Esophagus muscularis mucosa (tissue), 4 donors: ENCODE measurements around the gene NHSL1. TPM values are rescaled to one million over a fixed set of nuclear protein-coding genes. Genes with fewer than 3 reads are reported as not detected.

Experiments used
- DNase-seq: peaks from one replicate; pipeline ENCODE4 v3.0.0-alpha.2; 2017; ENCODE audit errors: extremely low spot score
- H3K27ac ChIP-seq, 4 donors: fragments of 200-600 bp; sonication (generic); replicated peaks in 1 of 4; 1 replicate in 3 of 4; 2 replicates in 1 of 4; pipeline ENCODE4 v1.5.1; 2016 to 2019; ENCODE audit warnings: mild to moderate bottlenecking in 1 of 4
- H3K27me3 ChIP-seq, 4 donors: fragments of 200-600 bp; sonication (generic); one replicate each; pipeline versions ENCODE4 v1.5.1 to v1.6.0; 2016 to 2019
- H3K36me3 ChIP-seq, 4 donors: fragments of 200-600 bp; sonication (generic); one replicate each; pipeline ENCODE4 v1.5.1; 2016 to 2019
- H3K4me1 ChIP-seq, 4 donors: fragments of 200-600 bp; sonication (generic); one replicate each; pipeline ENCODE4 v1.5.1; 2016 to 2019
- H3K4me3 ChIP-seq, 4 donors: fragments of 200-600 bp; sonication (generic); 1 replicate in 2 of 4; 2 replicates in 2 of 4; pipeline ENCODE4 v1.5.1; 2016 to 2019; ENCODE audit warnings: mild to moderate bottlenecking in 4 of 4, moderate library complexity in 1 of 4
- H3K9me3 ChIP-seq, 4 donors: fragments of 200-600 bp; sonication (generic); 1 replicate in 3 of 4; 2 replicates in 1 of 4; pipeline ENCODE4 v1.5.1; 2016 to 2019
- EP300 ChIP-seq: sonication (generic); formaldehyde crosslinking; IDR thresholded peaks from one replicate; pipeline ENCODE4 v1.6.1; 2017; ENCODE audit warnings: antibody characterized with exemption
- POLR2A ChIP-seq: fragments of 450-650 bp; IDR thresholded peaks from one replicate; pipeline ENCODE4 v1.6.1; 2017; ENCODE audit warnings: antibody characterized with exemption, moderate library complexity, mild to moderate bottlenecking, low read depth
- POLR2AphosphoS5 ChIP-seq, 2 donors: sonication (generic); formaldehyde crosslinking; IDR thresholded peaks; one replicate each; pipeline ENCODE4 v1.6.1; 2017; ENCODE audit warnings: antibody characterized with exemption in 2 of 2
- WGBS: methylation state at CpG from one replicate; pipeline ENCODE4 v1.1.5; 2018; 5-methylcytosine and 5-hydroxymethylcytosine counted together
- intact Hi-C: fragments of 100-400 bp; cut with DNase I; formaldehyde crosslinking; loops from one replicate; pipeline ENCODE4 v1.15.1; 2023
- total RNA-seq, 4 donors: library from RNA; depleted of rRNA; stranded (reverse); fragments of >200 nt; gene quantifications; one replicate each; pipeline versions ENCODE4 v1.1.0 to v1.2.1, GENCODE V29; 2016
- TF ChIP-seq, protein P1 (sequence below), 3 experiments: fragments of 200-600 bp in 2 of 3; fragments of 450-650 bp in 1 of 3; sonication (generic) in 2 of 3; IDR thresholded peaks; one replicate each; pipeline ENCODE4 v1.5.1; 2017 to 2019; ENCODE audit warnings: antibody characterized with exemption in 3 of 3, mild to moderate bottlenecking in 2 of 3, moderate library complexity in 1 of 3

NHSL1 gene
- total RNA-seq, 4 donors from 2014 or later = 8.6 to 15.6 (median 11.7) TPM

DNA sequence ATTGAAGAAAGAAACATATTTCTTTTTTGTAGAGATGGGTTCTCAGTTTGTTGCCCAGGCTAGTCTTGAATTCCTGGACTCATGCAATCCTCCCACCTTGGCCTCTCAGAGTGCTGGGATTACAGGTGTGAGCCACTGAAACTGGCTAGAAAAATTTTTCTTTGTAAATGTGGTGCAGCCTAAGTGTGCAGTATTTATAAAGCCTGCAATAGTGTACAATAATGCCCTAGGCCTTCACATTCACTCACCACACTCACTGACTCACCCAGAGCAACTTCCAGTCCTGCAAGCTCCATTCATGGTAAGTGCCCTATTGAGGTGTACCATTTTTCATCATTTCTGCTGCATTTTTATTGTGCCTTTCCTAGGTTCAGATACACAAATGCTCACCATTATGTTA is 31.4 kb downstream of the NHSL1 start:
- intact Hi-C loops = no loop called here
- Histone ChIP-seq H3K4me1 (peaks cover 0 to 10% (median 0%) of the 10 kb centered on the region in 4 donors), H3K9me3 (no peaks in the 10 kb centered on the region), H3K27me3 (no peaks in the 10 kb centered on the region), H3K27ac (no peak overlapping the region), H3K36me3 (peaks cover 0 to 38% (median 13%) of the 10 kb centered on the region in 4 donors), H3K4me3 (no peak overlapping the region)
- no peak for DNase-seq
- no peak for TF ChIP-seq POLR2A

DNA sequence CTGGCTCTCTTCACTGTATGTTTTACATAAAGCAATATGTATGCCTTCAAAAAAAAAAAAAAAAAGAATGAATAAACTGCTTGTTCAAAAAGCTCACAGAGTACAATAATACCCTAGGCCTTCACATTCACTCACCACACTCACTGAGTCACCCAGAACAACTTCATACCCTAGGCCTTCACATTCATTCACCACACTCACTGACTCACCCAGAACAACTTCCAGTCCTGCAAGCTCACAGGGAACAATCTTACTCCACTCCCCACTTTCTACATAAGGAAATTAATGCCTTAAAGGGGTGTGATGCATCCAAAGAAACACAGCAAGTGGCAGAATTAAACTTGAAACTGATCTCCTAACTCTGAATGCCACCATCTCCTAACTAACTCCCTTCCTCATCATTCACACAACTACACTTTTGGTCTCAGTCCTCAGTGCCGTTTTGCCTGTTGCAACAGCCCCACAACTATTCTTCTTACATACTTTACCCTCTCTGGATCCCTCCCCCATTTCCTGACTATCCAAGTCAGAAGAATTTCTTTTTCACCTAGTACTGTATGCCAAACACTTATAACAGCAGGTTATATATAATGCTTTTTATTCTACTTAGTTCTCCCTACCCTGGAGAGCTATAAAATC is 34.2 kb downstream of the NHSL1 start:
- Histone ChIP-seq H3K4me1 (peaks cover 0 to 18% (median 0%) of the 10 kb centered on the region in 4 donors), H3K4me3 (no peak overlapping the region), H3K36me3 (peaks cover 0 to 26% (median 13%) of the 10 kb centered on the region in 4 donors), H3K27ac (no peak overlapping the region), H3K9me3 (no peaks in the 10 kb centered on the region), H3K27me3 (no peaks in the 10 kb centered on the region)
- no peak for DNase-seq
- WGBS = 67% methylated on average over 1 of the region's 1 CpG
- intact Hi-C loops = no loop called here
- TF ChIP-seq EP300 (no peak), POLR2AphosphoS5 (IDR thresholded peaks at IDR 0.05) (no peak), POLR2A (no peak)
- TF ChIP-seq, protein P1, sequence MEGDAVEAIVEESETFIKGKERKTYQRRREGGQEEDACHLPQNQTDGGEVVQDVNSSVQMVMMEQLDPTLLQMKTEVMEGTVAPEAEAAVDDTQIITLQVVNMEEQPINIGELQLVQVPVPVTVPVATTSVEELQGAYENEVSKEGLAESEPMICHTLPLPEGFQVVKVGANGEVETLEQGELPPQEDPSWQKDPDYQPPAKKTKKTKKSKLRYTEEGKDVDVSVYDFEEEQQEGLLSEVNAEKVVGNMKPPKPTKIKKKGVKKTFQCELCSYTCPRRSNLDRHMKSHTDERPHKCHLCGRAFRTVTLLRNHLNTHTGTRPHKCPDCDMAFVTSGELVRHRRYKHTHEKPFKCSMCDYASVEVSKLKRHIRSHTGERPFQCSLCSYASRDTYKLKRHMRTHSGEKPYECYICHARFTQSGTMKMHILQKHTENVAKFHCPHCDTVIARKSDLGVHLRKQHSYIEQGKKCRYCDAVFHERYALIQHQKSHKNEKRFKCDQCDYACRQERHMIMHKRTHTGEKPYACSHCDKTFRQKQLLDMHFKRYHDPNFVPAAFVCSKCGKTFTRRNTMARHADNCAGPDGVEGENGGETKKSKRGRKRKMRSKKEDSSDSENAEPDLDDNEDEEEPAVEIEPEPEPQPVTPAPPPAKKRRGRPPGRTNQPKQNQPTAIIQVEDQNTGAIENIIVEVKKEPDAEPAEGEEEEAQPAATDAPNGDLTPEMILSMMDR (IDR thresholded peaks at IDR 0.05) = no peak

DNA sequence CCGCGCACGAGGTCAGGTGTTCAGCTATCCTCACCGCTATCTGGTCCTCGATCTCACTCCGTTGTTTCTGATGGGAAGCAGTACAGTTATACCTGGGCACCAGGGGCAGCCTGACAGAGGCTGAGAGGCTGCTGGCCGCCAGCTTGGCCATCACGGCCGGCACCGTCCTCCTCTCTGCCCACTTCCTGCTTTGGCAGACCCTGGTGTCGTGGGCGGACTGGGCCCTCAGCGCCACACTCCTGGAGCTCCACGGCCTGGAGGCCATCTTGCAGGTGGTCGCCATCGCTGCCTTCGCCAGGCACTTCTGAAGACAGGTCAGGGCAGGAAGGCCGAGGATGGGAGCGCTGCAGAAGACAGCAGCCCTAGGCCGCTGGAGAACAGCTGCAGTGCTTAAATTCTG is 35.2 kb downstream of the NHSL1 start:
- intact Hi-C loops = no loop called here
- peaks cover 0 to 18% (median 0%) of the 10 kb centered on the region in 4 donors for H3K4me1 ChIP-seq
- DNase-seq = no peak
- H3K4me3 ChIP-seq = no peak overlapping the region
- no peaks in the 10 kb centered on the region for H3K9me3 ChIP-seq
- H3K27ac ChIP-seq = no peak overlapping the region
- WGBS = 93% methylated on average over 20 of the region's 20 CpGs
- TF ChIP-seq POLR2AphosphoS5 (IDR thresholded peaks at IDR 0.05) = no peak
- no peak for TF ChIP-seq POLR2A
- TF ChIP-seq EP300 = no peak
- TF ChIP-seq, protein P1 (IDR thresholded peaks at IDR 0.05) = no peak
- peaks cover 0 to 21% (median 10%) of the 10 kb centered on the region in 4 donors for H3K36me3 ChIP-seq
- no peaks in the 10 kb centered on the region for H3K27me3 ChIP-seq

DNA sequence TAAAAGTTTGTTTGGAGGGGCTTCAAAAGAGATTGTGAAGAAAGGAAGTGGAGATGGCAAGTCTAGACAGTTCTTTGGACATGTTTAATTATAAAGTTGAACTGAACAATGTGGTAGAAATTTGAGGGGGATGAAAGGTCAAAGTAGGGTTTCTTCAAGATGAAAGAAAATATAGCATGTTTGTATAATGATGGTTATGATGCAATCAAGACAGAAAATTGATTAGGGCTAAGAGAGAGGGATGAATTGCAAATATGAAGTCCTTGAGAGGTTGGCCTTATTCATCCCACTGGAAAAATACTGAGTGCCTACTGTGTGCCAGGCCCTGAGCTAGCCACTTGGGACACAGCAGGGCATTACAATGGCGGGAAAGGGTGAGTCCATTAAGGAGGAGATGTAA is 37.6 kb downstream of the NHSL1 start:
- H3K27ac ChIP-seq = no peak overlapping the region
- peaks cover 0 to 10% (median 6%) of the 10 kb centered on the region in 4 donors for H3K36me3 ChIP-seq
- H3K4me3 ChIP-seq = no peak overlapping the region
- no peak for TF ChIP-seq EP300
- TF ChIP-seq POLR2AphosphoS5 (IDR thresholded peaks at IDR 0.05) = no peak
- TF ChIP-seq, protein P1 (IDR thresholded peaks at IDR 0.05) = no peak
- no peak for TF ChIP-seq POLR2A
- H3K27me3 ChIP-seq = no peaks in the 10 kb centered on the region
- DNase-seq = no peak
- no peaks in the 10 kb centered on the region for H3K9me3 ChIP-seq
- 91% methylated on average over 1 of the region's 1 CpG for WGBS
- intact Hi-C loops = no loop called here
- peaks cover 0 to 18% (median 0%) of the 10 kb centered on the region in 4 donors for H3K4me1 ChIP-seq

DNA sequence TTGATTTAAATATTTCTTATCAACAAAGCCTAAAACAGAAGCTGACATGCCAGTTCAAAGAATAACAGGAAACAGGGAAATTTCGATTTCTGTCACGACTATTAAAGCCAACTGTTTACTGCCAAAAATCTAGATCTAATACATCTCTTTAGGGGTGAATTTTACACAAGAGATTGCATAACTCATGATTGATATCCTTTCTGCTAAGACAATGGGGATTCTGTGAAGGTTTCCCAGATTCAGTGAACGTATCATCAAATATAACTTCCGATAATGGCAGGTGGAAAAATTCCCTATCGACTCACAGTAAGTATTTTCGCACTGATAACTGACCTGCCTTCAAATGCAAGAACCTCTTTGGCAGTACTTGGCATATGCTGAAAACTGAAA is 42.9 kb downstream of the NHSL1 start:
- Histone ChIP-seq H3K9me3 (no peaks in the 10 kb centered on the region), H3K27me3 (no peaks in the 10 kb centered on the region), H3K4me3 (no peak overlapping the region), H3K36me3 (no peaks in the 10 kb centered on the region), H3K4me1 (peaks cover 0 to 5% (median 0%) of the 10 kb centered on the region in 4 donors), H3K27ac (no peak overlapping the region)
- intact Hi-C loops = no loop called here
- no peak for TF ChIP-seq POLR2A
- TF ChIP-seq, protein P1 (IDR thresholded peaks at IDR 0.05) = no peak
- no peak for DNase-seq
- WGBS = 65% methylated on average over 6 of the region's 6 CpGs
